ENCODE results near the gene FAM168B.
"Not testable (repeated sequence)": the region's sequence is repeated elsewhere in the genome, so short reads cannot be mapped to it uniquely, and the experiment has no call there.

The FAM168B gene

GRCh38 chr2:131093006-131093695 lies at the start of gene FAM168B:
Gene FAM168B (minus strand): TSS chr2:131093460. CDS start chr2:131082646, 10,814 bp downstream.
- DNase-seq (ENCODE audit: low read depth, low spot score): peak; percentile 71

DNA sequence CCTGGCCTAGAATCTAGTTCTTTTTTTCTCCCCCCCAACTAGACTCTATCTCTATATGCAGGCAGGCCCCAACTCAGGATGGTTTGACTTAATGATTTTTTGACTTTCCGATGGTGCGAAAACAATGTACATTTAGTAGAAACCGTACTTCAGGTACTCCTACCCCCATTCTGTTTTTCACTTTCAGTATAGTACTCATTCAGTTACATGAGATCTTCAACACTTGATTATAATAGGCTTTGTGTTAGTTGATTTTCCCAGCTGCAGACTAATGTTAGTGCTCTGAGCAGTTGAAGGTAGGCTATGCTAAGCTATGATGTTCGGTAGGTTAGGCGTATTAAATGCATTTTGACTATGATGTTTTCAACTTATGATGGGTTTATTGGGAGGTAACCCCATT lies 49.6 kb upstream of the FAM168B start:
- no peak for DNase-seq (ENCODE audit: low read depth, low spot score)

DNA sequence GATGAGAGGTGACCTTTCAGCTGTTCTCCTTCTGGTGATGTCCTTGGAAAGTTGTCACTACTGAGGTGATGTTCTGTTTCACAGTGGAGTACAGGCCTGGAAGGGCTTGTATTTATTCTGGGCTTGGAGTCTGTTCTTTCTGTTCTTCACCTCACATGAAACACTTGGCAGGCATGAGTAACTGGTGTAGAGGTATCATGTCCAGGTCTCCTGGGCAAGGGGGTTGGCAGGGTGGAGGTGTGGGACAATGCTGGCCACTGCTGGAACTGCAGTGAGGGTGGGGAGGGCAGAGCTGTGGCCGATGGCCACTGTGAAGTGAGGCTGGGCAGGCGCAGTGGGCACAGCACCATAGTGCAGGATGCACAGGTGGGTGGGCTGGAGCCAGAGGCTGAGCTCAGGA lies 47.3 kb upstream of the FAM168B start:
- no peak for DNase-seq (ENCODE audit: low read depth, low spot score)

DNA sequence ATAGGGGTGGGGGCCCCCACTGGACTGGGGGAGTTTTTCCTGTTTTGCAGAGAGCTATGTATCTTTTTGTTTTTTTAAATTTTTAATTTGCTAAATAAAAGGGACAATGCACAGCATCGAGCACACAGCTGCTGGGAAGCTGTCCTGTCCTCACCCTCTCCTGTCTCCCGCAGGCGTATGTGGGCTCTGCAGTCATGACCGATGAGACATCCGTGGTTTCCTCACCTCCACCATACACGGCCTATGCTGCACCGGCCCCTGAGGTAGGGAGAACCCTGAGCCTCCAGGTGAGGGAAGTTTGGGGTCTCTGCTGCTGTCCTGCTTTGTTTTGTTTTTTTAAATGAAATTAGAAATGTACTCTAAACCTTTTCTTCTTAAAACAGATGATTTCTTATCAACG lies 39.5 kb upstream of the FAM168B start:
- DNase-seq (ENCODE audit: low read depth, low spot score): no peak

- no peak for DNase-seq (ENCODE audit: low read depth, low spot score)
These were observed 37.0 kb upstream of the FAM168B start for GRCh38 chr2:131130298-131130596.

- no peak for DNase-seq (ENCODE audit: low read depth, low spot score)
These were observed 34.7 kb upstream of the FAM168B start for GRCh38 chr2:131127981-131128380.

GRCh38 chr2:131127076-131127475 lies 33.8 kb upstream of the FAM168B start:
- no peak for DNase-seq (ENCODE audit: low read depth, low spot score)

DNA sequence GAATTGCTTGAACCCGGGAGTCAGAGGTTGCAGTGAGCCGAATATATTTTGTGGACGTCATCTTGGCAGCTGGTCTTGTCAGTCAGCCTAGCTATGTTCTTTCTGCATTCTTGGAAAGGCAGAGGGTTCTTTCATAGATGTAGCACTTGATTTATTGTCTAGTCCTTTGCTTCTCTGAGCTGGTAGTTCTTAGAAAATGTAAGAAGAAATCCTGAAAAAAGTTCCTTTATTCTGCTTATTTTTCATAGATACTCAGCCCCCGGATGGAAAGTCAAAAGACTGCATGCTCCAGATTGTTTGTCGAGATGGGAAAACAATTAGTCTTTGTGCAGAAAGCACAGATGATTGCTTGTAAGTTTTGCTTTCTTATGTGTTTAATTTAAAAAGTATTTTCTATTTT lies 33.2 kb upstream of the FAM168B start:
- no peak for DNase-seq (ENCODE audit: low read depth, low spot score)

GRCh38 chr2:131125195-131125757 lies 32.0 kb upstream of the FAM168B start:
- no peak for DNase-seq (ENCODE audit: low read depth, low spot score)

GRCh38 chr2:131123192-131123591 lies 29.9 kb upstream of the FAM168B start:
- DNase-seq (ENCODE audit: low read depth, low spot score): no peak

DNA sequence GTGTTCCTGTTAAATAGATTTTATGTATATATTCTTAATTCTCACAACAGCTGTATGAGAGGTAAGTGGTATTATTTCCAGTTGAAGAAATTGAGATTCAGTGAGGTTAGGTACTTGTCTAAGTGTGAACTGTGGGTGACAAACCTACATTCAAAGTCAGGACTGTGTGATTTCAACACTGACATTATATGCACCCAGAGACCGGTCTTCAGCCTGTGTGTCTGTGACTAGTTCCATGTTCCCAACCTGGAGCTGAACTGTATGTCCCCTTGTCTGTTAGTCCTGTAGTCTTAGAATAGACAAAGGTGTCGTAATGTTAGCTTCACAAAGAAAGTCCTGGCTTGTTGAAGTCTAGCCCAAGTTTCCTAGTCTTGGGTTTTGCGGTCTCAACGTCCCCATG lies 29.2 kb upstream of the FAM168B start:
- no peak for DNase-seq (ENCODE audit: low read depth, low spot score)

DNA sequence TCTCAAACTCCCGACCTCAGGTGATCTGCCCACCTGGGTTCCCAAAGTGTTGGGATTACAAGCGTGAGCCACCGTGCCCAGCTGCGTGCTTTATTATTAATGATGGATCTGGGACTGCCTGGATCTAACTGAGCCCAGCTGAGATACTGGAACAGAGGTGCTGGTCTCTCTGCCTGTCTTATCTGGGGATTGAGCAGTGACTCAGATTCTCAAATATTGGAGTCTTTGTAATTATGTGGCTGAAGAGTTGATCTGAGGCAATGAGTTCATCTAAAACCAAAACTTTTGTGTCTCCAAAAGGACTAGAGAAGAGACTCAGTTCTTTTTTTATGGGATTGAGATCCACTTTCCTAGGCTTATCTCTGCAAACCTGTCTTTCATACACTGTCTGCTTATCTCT lies 28.2 kb upstream of the FAM168B start:
- no peak for DNase-seq (ENCODE audit: low read depth, low spot score)

GRCh38 chr2:131120815-131121317 lies 27.6 kb upstream of the FAM168B start:
- DNase-seq (ENCODE audit: low read depth, low spot score): no peak

GRCh38 chr2:131115752-131116151 lies 22.5 kb upstream of the FAM168B start:
- DNase-seq (ENCODE audit: low read depth, low spot score): no peak

GRCh38 chr2:131114950-131115349 lies 21.7 kb upstream of the FAM168B start:
- DNase-seq (ENCODE audit: low read depth, low spot score): not testable (repeated sequence)

GRCh38 chr2:131113566-131114227 lies 20.4 kb upstream of the FAM168B start:
- DNase-seq (ENCODE audit: low read depth, low spot score): no peak

- no peak for DNase-seq (ENCODE audit: low read depth, low spot score)
These were observed 19.3 kb upstream of the FAM168B start for GRCh38 chr2:131112529-131112928.

DNA sequence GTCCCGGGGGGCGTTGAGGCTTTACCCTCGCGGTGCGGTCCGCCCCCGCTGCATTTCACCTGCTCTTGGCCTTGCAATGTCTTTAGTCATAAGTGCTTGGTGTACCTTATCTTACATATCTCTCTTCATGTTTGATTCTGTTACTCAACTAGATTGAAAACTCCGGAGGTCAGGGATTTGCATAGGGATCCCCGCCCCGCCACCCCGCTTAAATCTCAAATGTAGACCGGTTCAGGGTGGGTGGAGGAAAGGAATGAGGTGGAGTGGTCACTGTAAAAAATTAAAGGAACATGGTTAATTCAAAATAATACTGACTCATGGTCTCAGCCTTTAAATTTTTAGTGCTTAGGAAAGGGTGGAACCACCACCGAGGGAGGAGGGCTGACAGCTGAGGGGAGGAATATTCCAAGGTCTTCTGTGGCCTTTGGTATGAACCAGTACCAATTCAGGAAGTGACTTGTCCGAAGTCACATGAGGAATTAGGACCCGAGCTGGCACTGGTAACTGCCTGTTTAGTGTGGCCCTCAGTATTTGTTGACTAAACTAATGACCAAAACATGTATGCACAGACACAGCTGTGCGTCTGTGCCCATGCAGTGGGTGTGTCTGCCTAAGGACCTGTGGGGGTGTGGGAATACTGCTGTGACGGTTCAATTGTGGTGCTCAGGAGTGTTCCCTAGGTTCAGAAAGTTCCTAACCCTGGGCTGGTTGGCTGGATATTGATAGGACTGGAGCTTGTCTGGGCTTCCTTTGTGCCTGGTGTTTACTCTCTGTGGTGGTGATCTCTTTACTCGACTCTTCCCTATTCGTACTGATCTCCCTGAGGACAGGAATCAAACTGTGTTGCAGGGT lies 12.9 kb upstream of the FAM168B start:
- DNase-seq (ENCODE audit: low read depth, low spot score): no peak

DNA sequence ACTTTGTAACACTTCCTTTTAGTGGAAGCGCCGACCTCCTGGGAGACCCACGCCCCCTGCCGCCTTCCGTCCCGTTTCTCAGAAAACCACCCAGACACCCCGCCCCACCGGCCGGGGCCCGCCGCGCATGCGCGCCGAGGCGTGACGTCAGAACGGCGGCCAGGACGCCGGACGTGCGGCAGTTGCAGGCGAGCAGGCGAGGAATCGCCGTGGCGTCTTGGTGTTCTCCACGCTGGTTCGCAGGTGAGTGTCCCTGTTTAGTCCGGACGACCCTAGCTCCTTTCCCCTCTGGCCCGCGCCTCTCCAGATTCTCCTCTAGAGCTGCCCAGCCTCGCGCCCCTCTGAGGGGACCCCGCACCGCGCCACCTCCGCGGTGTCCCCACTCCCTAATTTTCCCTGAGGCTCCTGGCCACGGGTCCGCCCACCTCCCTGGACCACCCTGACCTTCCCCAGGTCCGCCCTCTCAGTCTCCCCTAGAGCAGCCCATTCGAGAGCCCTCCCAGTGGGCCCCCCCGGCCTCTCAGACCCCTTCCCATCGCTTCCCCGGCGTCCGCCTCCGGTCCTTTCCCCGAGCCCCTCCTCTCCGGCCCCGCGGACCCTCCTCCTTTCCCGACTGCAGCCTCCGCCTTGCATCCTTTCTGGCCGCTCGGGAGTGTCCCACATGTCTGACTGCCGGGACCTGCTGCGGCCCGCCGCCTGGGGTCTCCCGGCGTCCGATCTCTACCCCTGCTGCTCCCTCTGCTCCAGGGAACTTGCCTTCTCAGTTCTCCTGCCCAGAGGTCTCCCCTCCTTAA lies 12.1 kb upstream of the FAM168B start, which contains the start of gene PLEKHB2:
Gene PLEKHB2, plus strand, starts transcription at position 181 of the 794 bp plus-strand sequence. CDS start 15,606 bp downstream, outside the sequence.
- DNase-seq (ENCODE audit: low read depth, low spot score): peak; percentile 76

GRCh38 chr2:131104487-131105155 lies 11.4 kb upstream of the FAM168B start:
- DNase-seq (ENCODE audit: low read depth, low spot score): no peak

DNA sequence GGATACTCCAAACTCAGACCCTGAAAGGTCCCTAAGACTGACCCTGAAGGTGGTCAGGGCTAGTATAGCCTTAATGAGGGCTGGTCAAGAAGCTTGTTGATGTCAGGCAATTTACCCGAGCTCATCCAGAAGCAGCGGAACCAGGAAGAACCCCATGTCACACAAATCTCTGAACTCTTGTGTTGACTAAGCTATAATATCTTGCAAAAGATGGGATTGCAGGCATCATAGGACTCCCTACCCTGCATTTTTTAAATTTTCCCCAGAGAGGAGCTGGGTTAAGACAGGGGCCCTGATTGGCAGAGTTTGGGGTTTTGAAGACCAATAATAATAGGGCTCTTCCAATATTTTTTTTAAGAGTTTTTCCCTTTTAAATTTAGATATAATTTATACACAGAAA lies 9.9 kb upstream of the FAM168B start:
- DNase-seq (ENCODE audit: low read depth, low spot score): no peak
